Loucy (cell line): ENCODE results near the gene TUT4.

Experiments used
- CTCF ChIP-seq: fragments of 200-600 bp; sonication (generic); conservative IDR thresholded peaks from 2 replicates; pipeline ENCODE4 v1.5.1; 2014; ENCODE audit warnings: mild to moderate bottlenecking, antibody characterized with exemption, low read length
- EZH2phosphoT487 ChIP-seq: fragments of 200-600 bp; IDR thresholded peaks from 2 replicates; pipeline ENCODE4 v1.6.1; 2018; ENCODE audit warnings: antibody characterized with exemption, mild to moderate bottlenecking, moderate library complexity, borderline replicate concordance

DNA sequence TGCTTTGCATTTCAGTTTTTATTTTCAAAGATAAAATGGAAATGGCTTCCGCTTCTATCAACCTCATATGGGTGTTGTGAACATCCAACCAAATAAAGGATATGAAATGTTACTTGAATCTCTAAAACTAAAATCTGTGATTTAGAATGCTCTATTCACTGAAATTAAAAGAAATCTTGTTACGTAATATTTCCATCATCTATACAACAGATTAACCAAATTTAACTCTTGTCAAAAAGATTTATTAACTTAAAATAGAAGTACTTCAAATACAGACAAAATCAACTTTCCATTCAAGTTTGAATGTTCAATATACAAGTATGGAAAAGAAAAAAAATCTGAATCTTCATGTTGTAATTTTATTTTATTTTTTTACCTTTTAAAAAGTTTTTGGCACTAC lies 129.8 kb downstream of the TUT4 start:
- no peak for TF ChIP-seq CTCF
- TF ChIP-seq EZH2phosphoT487 = no peak
